NCI-H748 (cell line): ENCODE measurements around the gene FAS.

ENCODE experiments used
- DNase-seq: peaks from one replicate; lab custom pipeline; 2025; ENCODE audit not compliant: unreplicated experiment; lab: John Stamatoyannopoulos, UW

The FAS gene

GRCh38 chr10:89035461-89035860, 44.9 kb downstream of the FAS start:
- no peak for DNase-seq

GRCh38 chr10:89037096-89037495, 46.5 kb downstream of the FAS start:
- no peak for DNase-seq

GRCh38 chr10:89042562-89042961, 52.0 kb downstream of the FAS start:
- DNase-seq = no peak

GRCh38 chr10:89043052-89043451, 52.5 kb downstream of the FAS start:
- DNase-seq = peak; percentile 23

- DNase-seq = no peak
Observed at GRCh38 chr10:89047397-89047796, 56.8 kb downstream of the FAS start.

GRCh38 chr10:89051593-89051992, 61.0 kb downstream of the FAS start:
- DNase-seq = no peak

GRCh38 chr10:89053555-89053954, 63.0 kb downstream of the FAS start:
- no peak for DNase-seq

- no peak for DNase-seq
Observed at GRCh38 chr10:89055159-89055558, 64.6 kb downstream of the FAS start.

- no peak for DNase-seq
Observed at GRCh38 chr10:89062861-89063260, 72.3 kb downstream of the FAS start.

- no peak for DNase-seq
Observed at GRCh38 chr10:89063465-89063864, 72.9 kb downstream of the FAS start.

GRCh38 chr10:89064748-89065147, 74.2 kb downstream of the FAS start:
- DNase-seq = no peak
